ENCODE results near the gene SHISAL1.

The SHISAL1 gene

DNA sequence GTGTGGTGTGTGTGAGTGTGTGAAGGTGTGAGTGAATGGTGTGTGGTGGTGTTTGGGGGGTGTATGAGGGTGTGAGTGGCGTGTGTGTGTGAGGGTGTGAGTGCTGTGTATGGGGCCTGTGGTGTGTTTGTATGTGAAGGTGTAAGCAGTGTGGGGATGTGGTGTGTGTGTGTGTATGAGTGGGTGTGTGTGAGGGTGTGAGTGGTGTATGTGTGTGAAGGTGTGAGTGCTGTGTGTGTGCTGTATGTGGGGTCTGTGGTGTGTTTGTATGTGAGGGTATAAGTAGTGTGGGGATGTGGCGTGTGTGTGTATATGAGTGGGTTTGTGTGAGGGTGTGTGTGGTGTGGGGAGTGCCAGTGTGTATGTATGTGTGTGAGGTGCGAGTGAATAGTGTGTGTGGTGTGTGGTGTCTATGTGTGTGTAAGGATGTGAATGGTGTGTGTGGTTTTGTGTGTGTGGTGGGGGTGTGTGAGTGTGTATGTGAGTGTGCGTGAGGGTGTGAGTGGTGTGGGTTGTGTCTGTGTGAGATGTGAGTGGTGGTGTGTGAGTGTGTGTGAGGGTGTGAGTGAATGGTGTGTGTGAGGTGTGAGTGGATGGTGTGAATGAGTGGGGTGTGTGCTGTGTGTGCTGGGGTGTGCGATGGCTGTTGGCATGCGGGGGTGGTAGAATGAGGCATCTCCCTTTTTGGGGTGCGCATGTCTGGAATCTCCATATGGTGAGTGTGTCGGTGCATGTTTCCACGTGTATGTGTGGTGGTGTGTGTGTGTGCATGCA lies 22.5 kb upstream of the SHISAL1 start:
- H2BK12ac ChIP-seq (ENCODE audit: low read length): no peak overlapping the region
- no peaks in the 10 kb centered on the region for H3K79me2 ChIP-seq (ENCODE audit: control insufficient read depth, insufficient read depth, low read length, poor library complexity)
- no peak overlapping the region for H3K14ac ChIP-seq (ENCODE audit: low read length)
- H3K9ac ChIP-seq (ENCODE audit: low read length): no peak overlapping the region
- H3K27me3 ChIP-seq (ENCODE audit: insufficient read depth, low read length): peaks cover 23% of the 10 kb centered on the region
- WGBS (ENCODE audit: extremely low coverage, insufficient coverage, insufficient read length): over 99% methylated on average over 4 of the region's 9 CpGs
- H3K4me2 ChIP-seq (ENCODE audit: low read length): no peak overlapping the region
- peaks cover 0 to 2% of the 10 kb centered on the region in 2 experiments for H3K4me1 ChIP-seq (ENCODE audit: control insufficient read depth in 1 of 2, insufficient read depth in 2 of 2, low read length in 2 of 2)
- no peak for DNase-seq
- H2AFZ ChIP-seq (ENCODE audit: insufficient read depth, low read length, poor library complexity): no peak overlapping the region
- H3K23ac ChIP-seq (ENCODE audit: low read length): peak overlapping the region; percentile 50
- no peak overlapping the region for H4K8ac ChIP-seq (ENCODE audit: low read depth, low read length)
- no peak overlapping the region for H2BK120ac ChIP-seq (ENCODE audit: insufficient read depth, low read length, poor library complexity)
- H3K27ac ChIP-seq (ENCODE audit: low read depth, low read length): no peak overlapping the region
- no peak overlapping the region for H3K18ac ChIP-seq (ENCODE audit: low read length)
- H4K91ac ChIP-seq (ENCODE audit: low read depth, low read length): no peak overlapping the region
- peaks cover 10% of the 10 kb centered on the region for H3K9me3 ChIP-seq (ENCODE audit: insufficient read depth, low read depth, low read length)
- no peak overlapping the region for H2AK5ac ChIP-seq (ENCODE audit: low read length)
- no peak overlapping the region for H3K4ac ChIP-seq (ENCODE audit: low read depth, low read length)
- no peaks in the 10 kb centered on the region for H3K36me3 ChIP-seq (ENCODE audit: control insufficient read depth in 1 of 2, insufficient read depth in 2 of 2, low read length in 2 of 2)
- peak overlapping the region; percentile 15 for H3K4me3 ChIP-seq (ENCODE audit: low read depth, low read length)
- no peak overlapping the region for H2BK5ac ChIP-seq (ENCODE audit: low read depth, low read length, poor library complexity)
- no peaks in the 10 kb centered on the region for H3K79me1 ChIP-seq (ENCODE audit: low read length)
- no peak overlapping the region for H4K12ac ChIP-seq (ENCODE audit: low read depth, low read length)

DNA sequence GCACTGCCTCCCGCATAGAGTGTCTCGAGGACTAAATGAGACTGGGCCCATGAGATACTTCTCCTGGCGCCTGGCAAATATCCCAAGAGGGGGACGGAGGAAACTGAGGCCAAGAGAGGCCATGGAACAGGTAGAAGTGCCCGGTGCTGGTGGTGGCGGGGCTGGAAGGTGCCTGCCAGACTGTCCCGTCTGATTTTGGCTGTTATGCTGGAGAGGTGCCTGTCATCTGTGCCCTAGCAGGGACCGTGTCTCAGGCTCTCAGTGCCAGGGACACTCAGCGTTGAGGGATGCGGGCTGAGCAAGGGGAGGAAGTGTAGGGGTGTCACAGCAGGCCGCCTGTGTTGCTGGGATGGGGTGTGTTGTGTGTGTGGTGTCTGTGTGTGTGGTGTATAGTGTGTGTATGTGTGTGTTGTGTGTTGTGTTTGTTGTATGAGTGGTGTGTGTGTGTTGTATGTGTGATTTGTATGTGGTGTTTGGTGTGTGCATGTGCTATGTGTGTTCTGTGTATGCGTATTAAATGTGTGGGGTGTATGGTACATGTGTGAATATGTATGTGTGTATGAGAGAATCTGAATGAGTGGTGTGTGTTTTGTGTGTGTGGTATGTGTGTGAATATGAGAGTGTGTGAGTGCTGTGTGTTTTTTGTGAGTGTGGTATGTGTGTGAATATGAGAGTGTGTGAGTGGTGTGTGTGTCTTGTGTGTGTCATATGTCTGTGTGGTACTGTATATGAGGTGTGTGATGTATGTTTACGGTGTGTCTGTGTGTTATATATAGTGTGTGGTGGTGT lies 21.3 kb upstream of the SHISAL1 start:
- Histone ChIP-seq H2AK5ac (ENCODE audit: low read length) (no peak overlapping the region), H3K36me3 (ENCODE audit: control insufficient read depth in 1 of 2, insufficient read depth in 2 of 2, low read length in 2 of 2) (no peaks in the 10 kb centered on the region), H2BK120ac (ENCODE audit: insufficient read depth, low read length, poor library complexity) (no peak overlapping the region), H2AFZ (ENCODE audit: insufficient read depth, low read length, poor library complexity) (no peak overlapping the region), H2BK12ac (ENCODE audit: low read length) (no peak overlapping the region), H3K27me3 (ENCODE audit: insufficient read depth, low read length) (peaks cover 35% of the 10 kb centered on the region), H2BK5ac (ENCODE audit: low read depth, low read length, poor library complexity) (no peak overlapping the region), H3K9ac (ENCODE audit: low read length) (no peak overlapping the region), H3K23ac (ENCODE audit: low read length) (no peak overlapping the region), H4K91ac (ENCODE audit: low read depth, low read length) (no peak overlapping the region), H3K4me1 (ENCODE audit: control insufficient read depth in 1 of 2, insufficient read depth in 2 of 2, low read length in 2 of 2) (peaks cover 0 to 2% of the 10 kb centered on the region in 2 experiments), H3K18ac (ENCODE audit: low read length) (no peak overlapping the region), H3K79me2 (ENCODE audit: control insufficient read depth, insufficient read depth, low read length, poor library complexity) (no peaks in the 10 kb centered on the region), H3K4me3 (ENCODE audit: low read depth, low read length) (no peak overlapping the region), H3K4me2 (ENCODE audit: low read length) (no peak overlapping the region), H3K14ac (ENCODE audit: low read length) (no peak overlapping the region), H4K12ac (ENCODE audit: low read depth, low read length) (no peak overlapping the region), H3K4ac (ENCODE audit: low read depth, low read length) (no peak overlapping the region), H4K8ac (ENCODE audit: low read depth, low read length) (no peak overlapping the region), H3K27ac (ENCODE audit: low read depth, low read length) (no peak overlapping the region), H3K79me1 (ENCODE audit: low read length) (no peaks in the 10 kb centered on the region), H3K9me3 (ENCODE audit: insufficient read depth, low read depth, low read length) (peaks cover 10% of the 10 kb centered on the region)
- WGBS (ENCODE audit: extremely low coverage, insufficient coverage, insufficient read length): 100% methylated on average over 2 of the region's 13 CpGs
- no peak for DNase-seq

DNA sequence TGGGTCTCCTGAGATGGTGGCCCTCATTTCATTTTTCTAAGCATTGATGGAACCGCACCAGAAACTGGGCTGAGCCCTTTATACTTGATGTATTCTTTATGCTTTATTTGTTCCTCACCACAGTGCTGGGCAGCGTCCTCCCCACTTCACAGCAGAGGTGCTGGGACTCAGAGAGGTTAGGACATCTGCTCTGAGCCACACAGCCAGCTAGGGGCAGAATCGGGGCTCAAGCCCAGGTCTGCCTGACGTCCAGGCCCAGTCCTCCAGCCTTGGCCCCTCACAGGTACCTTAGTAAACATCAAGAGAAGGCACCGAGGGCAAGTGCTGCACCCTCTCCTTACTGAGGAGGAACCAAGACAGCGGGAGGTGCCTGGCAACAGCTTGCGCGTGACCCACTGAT lies 20.2 kb upstream of the SHISAL1 start:
- H3K18ac ChIP-seq (ENCODE audit: low read length): no peak overlapping the region
- no peak overlapping the region for H2AK5ac ChIP-seq (ENCODE audit: low read length)
- H3K27ac ChIP-seq (ENCODE audit: low read depth, low read length): no peak overlapping the region
- H3K14ac ChIP-seq (ENCODE audit: low read length): no peak overlapping the region
- H2BK5ac ChIP-seq (ENCODE audit: low read depth, low read length, poor library complexity): no peak overlapping the region
- no peaks in the 10 kb centered on the region for H3K36me3 ChIP-seq (ENCODE audit: control insufficient read depth in 1 of 2, insufficient read depth in 2 of 2, low read length in 2 of 2)
- H4K8ac ChIP-seq (ENCODE audit: low read depth, low read length): no peak overlapping the region
- H3K27me3 ChIP-seq (ENCODE audit: insufficient read depth, low read length): peaks cover 38% of the 10 kb centered on the region
- WGBS (ENCODE audit: extremely low coverage, insufficient coverage, insufficient read length): no CpG with 5 or more reads among the region's 8 CpGs
- no peak overlapping the region for H4K91ac ChIP-seq (ENCODE audit: low read depth, low read length)
- no peak overlapping the region for H2BK12ac ChIP-seq (ENCODE audit: low read length)
- peaks cover 10% of the 10 kb centered on the region for H3K9me3 ChIP-seq (ENCODE audit: insufficient read depth, low read depth, low read length)
- H4K12ac ChIP-seq (ENCODE audit: low read depth, low read length): no peak overlapping the region
- H3K4me1 ChIP-seq (ENCODE audit: control insufficient read depth in 1 of 2, insufficient read depth in 2 of 2, low read length in 2 of 2): peaks cover 0 to 2% of the 10 kb centered on the region in 2 experiments
- no peaks in the 10 kb centered on the region for H3K79me2 ChIP-seq (ENCODE audit: control insufficient read depth, insufficient read depth, low read length, poor library complexity)
- DNase-seq: no peak
- no peak overlapping the region for H3K4ac ChIP-seq (ENCODE audit: low read depth, low read length)
- no peak overlapping the region for H3K4me3 ChIP-seq (ENCODE audit: low read depth, low read length)
- no peaks in the 10 kb centered on the region for H3K79me1 ChIP-seq (ENCODE audit: low read length)
- H3K4me2 ChIP-seq (ENCODE audit: low read length): no peak overlapping the region
- no peak overlapping the region for H3K23ac ChIP-seq (ENCODE audit: low read length)
- no peak overlapping the region for H2AFZ ChIP-seq (ENCODE audit: insufficient read depth, low read length, poor library complexity)
- no peak overlapping the region for H3K9ac ChIP-seq (ENCODE audit: low read length)
- no peak overlapping the region for H2BK120ac ChIP-seq (ENCODE audit: insufficient read depth, low read length, poor library complexity)

DNA sequence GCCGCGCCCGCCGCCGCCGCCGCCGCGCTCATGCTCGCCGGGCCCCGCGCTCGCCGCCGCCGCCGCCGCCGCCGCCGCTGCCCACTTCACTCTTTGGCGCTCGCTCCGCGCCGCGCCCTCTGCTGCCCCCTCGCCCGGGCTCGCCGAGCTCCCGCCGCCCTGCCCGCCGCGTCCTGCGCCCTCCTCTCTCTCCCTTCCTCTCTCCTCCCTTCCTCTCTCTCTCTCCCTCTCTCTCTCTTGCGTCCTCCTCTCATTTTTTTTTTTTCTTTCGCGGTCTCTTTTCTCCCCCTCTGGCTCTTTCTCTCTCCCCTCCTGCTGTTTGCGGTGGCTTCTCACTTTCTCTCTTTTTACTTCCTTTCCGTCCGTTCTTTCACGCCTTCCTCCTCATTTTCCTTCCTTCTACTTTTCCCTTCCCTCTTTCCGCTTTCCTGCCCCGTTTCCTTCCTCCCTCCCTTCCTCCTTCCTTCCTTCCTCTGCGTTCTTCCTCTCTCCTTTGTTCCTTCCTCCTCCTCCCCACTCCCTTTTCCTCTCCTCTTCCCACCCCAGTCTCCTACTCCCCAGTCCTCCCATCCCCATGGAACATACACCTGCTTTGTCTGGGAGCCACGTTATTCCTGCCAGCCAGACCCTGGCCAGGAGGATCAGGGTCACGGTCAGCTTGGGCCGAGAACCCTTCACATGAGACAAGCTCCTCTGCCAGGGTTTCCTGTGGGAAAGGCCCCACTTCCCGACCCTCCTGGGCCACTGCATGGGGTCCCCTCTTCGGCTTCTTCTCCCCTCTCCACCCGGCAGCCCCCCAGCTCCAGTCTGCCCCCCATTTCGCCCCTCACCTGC lies 19.3 kb upstream of the SHISAL1 start:
- DNase-seq: no peak
- no peak overlapping the region for H3K9ac ChIP-seq (ENCODE audit: low read length)
- H3K18ac ChIP-seq (ENCODE audit: low read length): no peak overlapping the region
- peaks cover 38% of the 10 kb centered on the region for H3K27me3 ChIP-seq (ENCODE audit: insufficient read depth, low read length)
- H3K4me3 ChIP-seq (ENCODE audit: low read depth, low read length): no peak overlapping the region
- no peak overlapping the region for H2AK5ac ChIP-seq (ENCODE audit: low read length)
- no peak overlapping the region for H2BK12ac ChIP-seq (ENCODE audit: low read length)
- H4K8ac ChIP-seq (ENCODE audit: low read depth, low read length): no peak overlapping the region
- H2BK120ac ChIP-seq (ENCODE audit: insufficient read depth, low read length, poor library complexity): no peak overlapping the region
- WGBS (ENCODE audit: extremely low coverage, insufficient coverage, insufficient read length): no CpG with 5 or more reads among the region's 55 CpGs
- H3K4me2 ChIP-seq (ENCODE audit: low read length): no peak overlapping the region
- H3K14ac ChIP-seq (ENCODE audit: low read length): no peak overlapping the region
- no peak overlapping the region for H3K4ac ChIP-seq (ENCODE audit: low read depth, low read length)
- no peak overlapping the region for H2BK5ac ChIP-seq (ENCODE audit: low read depth, low read length, poor library complexity)
- no peak overlapping the region for H3K27ac ChIP-seq (ENCODE audit: low read depth, low read length)
- no peak overlapping the region for H3K23ac ChIP-seq (ENCODE audit: low read length)
- no peak overlapping the region for H2AFZ ChIP-seq (ENCODE audit: insufficient read depth, low read length, poor library complexity)
- H4K91ac ChIP-seq (ENCODE audit: low read depth, low read length): no peak overlapping the region
- no peaks in the 10 kb centered on the region for H3K79me1 ChIP-seq (ENCODE audit: low read length)
- no peak overlapping the region for H4K12ac ChIP-seq (ENCODE audit: low read depth, low read length)
- no peaks in the 10 kb centered on the region for H3K4me1 ChIP-seq (ENCODE audit: control insufficient read depth in 1 of 2, insufficient read depth in 2 of 2, low read length in 2 of 2)
- H3K79me2 ChIP-seq (ENCODE audit: control insufficient read depth, insufficient read depth, low read length, poor library complexity): no peaks in the 10 kb centered on the region
- H3K9me3 ChIP-seq (ENCODE audit: insufficient read depth, low read depth, low read length): peaks cover 10% of the 10 kb centered on the region
- H3K36me3 ChIP-seq (ENCODE audit: control insufficient read depth in 1 of 2, insufficient read depth in 2 of 2, low read length in 2 of 2): no peaks in the 10 kb centered on the region
